Epithelial cell of proximal tubule (primary cell): ENCODE data around the gene PHF21A. TPM values are rescaled to one million over a fixed set of nuclear protein-coding genes. Genes with fewer than 3 reads are reported as not detected.

ENCODE experiments used
- DNase-seq: peaks from one replicate; pipeline ENCODE4 v3.0.0-alpha.2; 2011; ENCODE audit warnings: low read depth
- H3K4me3 ChIP-seq: 2 replicates; pipeline ENCODE4 v1.5.1; 2011; ENCODE audit warnings: low read depth, mild to moderate bottlenecking, low read length
- total RNA-seq: library from RNA; depleted of rRNA; stranded (reverse); fragments of >200 nt; gene quantifications from 2 replicates; pipeline ENCODE4 v1.2.3, GENCODE V29; 2015
- TF ChIP-seq, protein P1 (sequence below): conservative IDR thresholded peaks from 2 replicates; pipeline ENCODE4 v1.5.1; 2012; ENCODE audit warnings: low read depth, mild to moderate bottlenecking, low read length

The PHF21A gene
- total RNA-seq, 1 donor from 2014 or later: 5.8 TPM

DNA sequence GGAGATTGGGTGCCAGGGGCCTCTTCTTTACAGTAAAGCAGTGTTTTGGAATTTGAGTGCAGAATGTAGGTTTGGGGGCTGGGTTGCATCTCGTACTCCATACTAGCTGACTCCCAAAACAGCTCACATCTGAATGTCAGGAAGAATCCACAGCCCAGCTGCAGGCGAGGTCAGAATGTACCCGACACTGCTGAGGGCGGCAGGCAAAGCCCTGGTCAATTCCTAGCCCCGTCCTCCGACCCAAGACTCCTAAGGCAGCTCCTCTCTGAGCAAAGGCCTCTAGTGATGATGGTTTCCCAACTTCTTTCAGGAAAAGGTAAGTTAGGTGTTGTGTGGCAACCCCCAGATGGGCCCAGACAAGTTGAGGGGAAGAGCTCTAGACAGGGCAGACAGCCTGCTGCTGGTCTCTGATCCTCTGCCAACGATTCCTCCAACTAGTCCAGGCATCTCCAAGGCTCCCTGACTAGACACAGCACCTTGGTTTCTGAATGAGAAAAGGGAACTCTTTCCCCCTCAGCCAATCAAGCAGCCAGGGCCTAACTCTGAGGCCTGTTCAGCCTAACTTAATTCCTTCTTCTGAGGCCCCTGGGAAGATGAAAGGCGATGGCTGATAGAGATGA lies 190.2 kb downstream of the PHF21A start:
- TF ChIP-seq, protein P1, sequence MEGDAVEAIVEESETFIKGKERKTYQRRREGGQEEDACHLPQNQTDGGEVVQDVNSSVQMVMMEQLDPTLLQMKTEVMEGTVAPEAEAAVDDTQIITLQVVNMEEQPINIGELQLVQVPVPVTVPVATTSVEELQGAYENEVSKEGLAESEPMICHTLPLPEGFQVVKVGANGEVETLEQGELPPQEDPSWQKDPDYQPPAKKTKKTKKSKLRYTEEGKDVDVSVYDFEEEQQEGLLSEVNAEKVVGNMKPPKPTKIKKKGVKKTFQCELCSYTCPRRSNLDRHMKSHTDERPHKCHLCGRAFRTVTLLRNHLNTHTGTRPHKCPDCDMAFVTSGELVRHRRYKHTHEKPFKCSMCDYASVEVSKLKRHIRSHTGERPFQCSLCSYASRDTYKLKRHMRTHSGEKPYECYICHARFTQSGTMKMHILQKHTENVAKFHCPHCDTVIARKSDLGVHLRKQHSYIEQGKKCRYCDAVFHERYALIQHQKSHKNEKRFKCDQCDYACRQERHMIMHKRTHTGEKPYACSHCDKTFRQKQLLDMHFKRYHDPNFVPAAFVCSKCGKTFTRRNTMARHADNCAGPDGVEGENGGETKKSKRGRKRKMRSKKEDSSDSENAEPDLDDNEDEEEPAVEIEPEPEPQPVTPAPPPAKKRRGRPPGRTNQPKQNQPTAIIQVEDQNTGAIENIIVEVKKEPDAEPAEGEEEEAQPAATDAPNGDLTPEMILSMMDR: no peak
- H3K4me3 ChIP-seq: no peak overlapping the region
- no peak for DNase-seq

DNA sequence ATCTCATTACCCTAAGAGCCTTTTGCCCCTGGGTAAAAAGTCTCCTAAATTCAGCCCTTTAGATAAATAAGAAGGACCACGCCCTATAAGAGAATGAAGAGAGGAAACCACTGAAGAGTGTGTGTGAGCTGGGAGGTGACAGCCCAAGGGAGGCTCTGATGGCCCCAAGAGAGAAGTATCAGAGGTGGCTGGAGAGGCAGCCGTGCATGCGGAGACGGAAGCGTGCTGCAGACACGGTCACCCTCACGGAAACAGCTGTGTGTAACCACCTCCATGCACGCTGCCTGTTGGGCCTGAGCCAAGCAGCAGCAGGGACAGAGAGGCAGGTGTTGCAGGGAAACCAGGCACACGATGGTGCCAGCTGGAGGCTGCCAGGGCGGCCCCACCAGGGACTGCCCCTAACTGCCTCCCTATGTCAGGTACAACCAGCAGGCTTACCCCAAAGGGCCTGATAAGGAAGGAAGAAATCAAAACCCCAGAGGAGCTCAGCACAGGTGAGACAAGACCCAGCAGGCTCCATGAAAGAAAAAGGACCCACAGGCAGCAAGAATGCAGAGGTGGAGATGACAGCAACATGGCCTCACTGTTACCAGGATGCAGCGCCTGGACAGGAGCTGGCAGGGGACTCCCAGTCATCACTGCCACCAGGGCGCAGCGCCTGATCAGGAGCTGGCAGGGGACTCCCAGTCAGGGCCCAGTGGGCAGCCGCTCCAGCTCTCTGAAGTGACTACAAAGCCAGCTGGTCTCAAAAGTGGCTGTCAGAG lies 191.0 kb downstream of the PHF21A start:
- DNase-seq: no peak
- TF ChIP-seq, protein P1: no peak
- no peak overlapping the region for H3K4me3 ChIP-seq

DNA sequence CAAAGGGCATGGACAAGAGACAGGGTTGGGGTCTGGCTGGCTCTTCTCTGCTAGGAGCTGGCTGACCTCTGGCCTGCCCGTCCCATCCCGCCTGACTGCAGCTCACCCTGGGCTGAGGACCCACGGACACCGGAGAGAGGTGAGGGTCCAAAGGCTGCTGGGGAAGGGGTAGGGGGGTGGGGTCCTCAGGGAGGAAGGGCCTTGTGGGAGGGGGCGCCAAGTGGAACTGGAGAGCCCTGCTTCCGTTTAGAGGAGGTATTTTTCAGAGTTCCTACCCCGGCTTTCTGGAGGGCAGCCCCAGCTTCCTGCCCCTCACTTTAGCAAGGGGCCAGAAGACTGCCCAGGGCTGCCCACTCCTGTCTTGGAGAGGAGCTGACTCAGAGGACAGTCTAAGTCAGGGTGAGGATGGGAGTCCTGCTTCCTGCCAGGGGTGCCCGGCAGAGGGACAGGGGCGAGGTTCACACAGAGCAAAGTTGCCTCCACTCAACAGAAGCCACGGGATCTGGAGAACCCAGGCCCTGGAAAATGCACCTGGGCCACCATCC lies 191.7 kb downstream of the PHF21A start:
- no peak for DNase-seq
- H3K4me3 ChIP-seq: no peak overlapping the region
- TF ChIP-seq, protein P1: no peak

DNA sequence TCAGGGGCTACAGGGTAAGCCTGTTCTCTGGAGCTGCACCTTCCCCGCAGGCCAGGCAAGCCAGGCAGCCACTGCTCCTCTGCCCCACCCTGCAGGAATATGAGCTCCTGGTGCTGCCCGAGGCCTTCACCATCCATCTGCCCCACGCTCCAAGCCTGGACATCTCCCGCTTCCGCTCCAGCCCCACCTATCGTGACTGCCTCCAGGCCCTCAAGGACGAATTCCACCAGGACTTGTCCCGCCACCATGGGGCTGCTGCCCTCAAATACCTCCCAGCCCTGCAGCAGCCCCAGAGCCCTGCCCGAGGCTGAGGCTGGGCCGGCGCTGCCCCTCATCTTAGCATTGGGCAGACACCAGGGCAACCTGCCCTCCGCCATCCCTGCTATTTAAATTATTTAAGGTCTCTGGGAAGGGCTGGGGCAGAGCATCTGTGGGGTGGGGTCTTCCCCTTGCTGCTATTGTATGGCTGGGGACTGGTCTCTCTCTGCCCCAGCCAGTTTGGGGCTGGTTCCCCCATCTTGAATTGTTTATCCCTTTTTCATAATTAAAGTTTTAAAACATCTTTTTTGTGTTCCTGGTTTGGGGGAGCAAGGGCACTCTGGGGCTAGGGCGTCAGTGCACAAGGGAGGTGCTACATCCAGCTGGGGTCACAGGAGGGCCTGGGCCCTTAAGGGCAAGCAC lies 192.6 kb downstream of the PHF21A start:
- TF ChIP-seq, protein P1: no peak
- no peak overlapping the region for H3K4me3 ChIP-seq
- DNase-seq: no peak

DNA sequence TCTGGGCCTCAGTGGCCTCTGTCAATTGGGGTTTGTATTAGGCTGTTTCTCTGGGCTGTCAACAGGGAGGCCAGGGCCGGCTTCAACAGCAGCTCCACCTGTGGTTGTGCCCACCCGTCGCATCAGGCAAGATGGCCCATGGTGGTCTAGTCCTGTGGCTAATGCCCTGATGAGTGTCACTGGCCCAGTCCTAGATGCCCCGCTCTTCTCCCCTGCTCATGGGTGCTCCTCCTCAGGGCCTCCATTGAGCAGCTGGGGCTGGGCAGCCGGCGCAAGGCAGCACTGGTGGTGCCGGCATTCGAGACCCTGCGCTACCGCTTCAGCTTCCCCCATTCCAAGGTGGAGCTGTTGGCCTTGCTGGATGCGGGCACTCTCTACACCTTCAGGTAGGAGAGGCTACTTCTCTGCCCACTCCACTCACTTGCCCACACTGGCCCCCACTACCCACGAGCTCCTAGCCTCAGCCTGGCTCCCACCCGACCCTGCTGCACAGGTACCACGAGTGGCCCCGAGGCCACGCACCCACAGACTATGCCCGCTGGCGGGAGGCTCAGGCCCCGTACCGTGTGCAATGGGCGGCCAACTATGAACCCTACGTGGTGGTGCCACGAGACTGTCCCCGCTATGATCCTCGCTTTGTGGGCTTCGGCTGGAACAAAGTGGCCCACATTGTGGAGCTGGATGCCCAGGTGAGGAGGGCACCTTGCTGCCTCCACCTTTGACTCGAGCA lies 193.4 kb downstream of the PHF21A start:
- H3K4me3 ChIP-seq: no peak overlapping the region
- TF ChIP-seq, protein P1: no peak
- DNase-seq: no peak

DNA sequence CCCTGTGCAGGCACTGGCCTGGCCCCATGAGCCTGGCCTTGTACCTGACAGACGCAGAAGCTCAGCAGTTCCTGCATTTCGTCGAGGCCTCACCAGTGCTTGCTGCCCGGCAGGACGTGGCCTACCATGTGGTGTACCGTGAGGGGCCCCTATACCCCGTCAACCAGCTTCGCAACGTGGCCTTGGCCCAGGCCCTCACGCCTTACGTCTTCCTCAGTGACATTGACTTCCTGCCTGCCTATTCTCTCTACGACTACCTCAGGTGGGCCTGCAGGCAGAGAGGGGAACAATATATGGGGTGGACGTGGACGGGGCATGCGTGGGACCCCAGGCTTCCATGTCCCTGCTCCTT lies 193.9 kb downstream of the PHF21A start:
- TF ChIP-seq, protein P1: no peak
- H3K4me3 ChIP-seq: no peak overlapping the region
- DNase-seq: no peak
